NCI-H345 (cell line): ENCODE measurements around the gene TMEM271.
"Not testable (repeated sequence)": the region's sequence is repeated elsewhere in the genome, so short reads cannot be mapped to it uniquely, and the experiment has no call there.

ENCODE experiments used
- DNase-seq: peaks from one replicate; lab custom pipeline; 2025; lab: John Stamatoyannopoulos, UW

The TMEM271 gene

DNA sequence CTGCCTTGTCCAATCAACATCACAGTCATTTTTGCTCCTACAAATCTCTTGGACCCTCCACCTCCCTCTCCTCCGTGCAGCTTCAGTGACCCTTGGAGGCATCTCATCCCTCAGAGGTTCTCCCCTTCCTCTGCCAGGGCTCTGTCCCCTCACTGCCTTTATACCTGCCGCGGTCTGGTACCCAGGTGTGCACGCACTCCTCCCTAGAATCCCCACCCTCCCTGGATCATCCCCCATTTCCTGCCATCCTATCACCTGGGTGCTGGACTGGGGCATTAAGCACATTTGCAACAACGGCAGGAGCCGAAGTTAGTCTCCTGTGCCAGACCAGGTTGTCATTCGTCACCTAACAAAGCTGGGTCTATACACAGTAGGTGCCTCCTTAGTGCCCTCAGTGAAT is 10.1 kb downstream of the TMEM271 start:
- no peak for DNase-seq

- DNase-seq = not testable (repeated sequence)
Observed at GRCh38 chr4:565614-566013, 10.5 kb downstream of the TMEM271 start.

DNA sequence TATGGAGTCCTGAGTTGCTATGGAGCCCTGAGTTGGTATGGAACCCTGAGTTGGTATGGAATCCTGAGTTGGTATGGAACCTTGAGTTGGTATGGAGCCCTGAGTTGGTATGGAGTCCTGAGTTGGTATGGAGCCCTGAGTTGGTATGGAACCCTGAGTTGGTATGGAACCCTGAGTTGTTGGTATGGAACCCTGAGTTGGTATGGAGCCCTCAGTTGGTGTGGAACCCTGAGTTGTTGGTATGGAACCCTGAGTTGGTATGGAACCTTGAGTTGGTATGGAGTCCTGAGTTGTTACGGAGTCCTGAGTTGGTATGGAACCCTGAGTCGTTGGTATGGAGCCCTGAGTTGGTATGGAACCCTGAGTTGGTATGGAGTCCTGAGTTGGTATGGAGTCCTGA is 13.6 kb downstream of the TMEM271 start:
- DNase-seq = not testable (repeated sequence)

- no peak for DNase-seq
Observed at GRCh38 chr4:561426-561825, 14.7 kb downstream of the TMEM271 start.

- no peak for DNase-seq
Observed at GRCh38 chr4:560731-561291, 15.3 kb downstream of the TMEM271 start.

DNA sequence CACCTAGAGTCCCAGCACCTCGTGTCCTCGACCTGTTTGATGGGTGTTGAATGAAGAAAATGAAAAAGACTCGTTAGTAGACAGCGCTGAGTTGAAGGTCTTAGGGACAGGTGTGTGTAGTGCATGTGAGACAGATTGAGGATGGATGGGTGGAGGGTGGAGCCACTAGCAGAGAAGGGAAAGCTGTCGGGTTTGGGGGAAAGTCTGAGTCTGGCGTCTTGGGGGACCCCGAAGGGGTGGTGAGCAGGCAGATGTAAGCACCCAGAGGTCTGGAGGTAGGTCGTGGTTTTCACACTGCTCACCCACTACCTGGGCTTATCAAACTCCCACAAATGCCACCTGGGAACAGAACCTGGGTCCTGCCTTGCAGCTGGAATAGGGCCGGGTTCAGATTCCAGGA is 16.0 kb downstream of the TMEM271 start:
- DNase-seq = no peak

DNA sequence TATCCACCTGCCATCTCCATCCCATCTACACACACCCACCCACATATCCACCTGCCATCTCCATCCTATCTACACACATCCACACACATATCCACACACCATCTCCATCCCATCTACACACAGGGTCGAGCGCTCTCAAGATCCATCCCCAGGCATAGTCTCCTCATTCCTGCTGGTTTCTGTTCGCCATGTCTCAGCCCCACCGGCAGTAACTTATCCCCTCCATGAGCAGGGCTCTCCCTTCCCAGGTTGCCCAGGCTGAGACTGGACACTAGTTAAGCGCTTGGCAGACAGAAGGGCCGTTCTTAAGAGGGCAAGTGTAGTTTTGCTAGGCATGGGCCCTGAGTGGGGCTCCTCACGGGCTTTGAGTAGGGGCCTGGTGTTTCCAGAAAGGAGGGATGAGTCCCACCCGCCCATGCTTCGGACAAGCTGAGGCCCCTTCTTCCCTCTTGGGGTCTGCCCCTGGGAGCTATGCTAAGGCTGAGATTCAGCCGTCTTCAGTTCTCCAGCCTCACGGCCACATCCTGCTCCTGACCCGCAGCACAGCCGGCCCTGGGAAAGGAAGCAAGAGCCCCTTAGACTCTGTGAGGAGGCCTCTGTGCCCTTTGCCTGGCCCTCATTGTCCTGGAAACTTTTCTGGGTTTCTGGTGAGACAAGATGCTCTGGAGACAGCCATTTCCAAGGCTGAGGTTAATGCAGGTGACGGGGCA is 20.4 kb downstream of the TMEM271 start:
- no peak for DNase-seq

DNA sequence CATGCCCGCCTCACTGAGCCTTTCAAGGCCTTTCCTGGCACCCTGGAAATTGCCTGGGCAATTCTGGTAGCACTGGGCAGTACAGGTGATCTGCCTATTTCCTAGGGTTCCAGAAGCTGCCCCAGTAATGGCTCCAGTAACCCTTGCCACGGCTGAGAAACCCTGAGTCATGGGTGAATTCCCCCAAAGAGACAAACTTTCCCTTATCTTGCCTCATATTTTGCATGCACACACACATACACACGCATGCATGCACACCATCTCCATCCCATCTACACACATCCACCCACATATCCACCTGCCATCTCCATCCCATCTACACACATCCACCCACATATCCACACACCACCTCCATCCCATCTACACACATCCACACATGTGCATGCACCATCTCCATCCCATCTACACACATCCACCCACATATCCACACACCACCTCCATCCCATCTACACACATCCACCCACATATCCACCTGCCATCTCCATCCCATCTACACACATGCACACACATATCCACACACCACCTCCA is 21.2 kb downstream of the TMEM271 start:
- DNase-seq = not testable (repeated sequence)

DNA sequence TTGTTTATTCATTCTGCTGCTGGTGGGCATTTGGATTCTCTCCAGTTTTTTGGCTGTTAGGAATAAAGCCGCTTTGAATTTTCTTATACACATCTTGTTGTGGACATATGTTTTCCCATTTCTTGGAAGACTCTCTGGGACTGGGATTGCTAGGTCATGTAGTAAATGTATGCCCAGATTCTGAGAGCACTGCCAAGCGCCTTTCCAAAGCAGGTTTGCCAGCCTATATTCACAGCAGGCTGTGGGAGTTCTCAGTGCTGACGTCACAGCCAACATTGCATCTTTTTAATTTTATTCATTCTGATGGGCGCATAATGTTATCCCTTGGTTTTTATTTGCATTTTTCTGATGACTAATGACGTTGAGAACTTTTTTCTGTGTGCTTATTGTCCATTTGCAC is 24.1 kb downstream of the TMEM271 start:
- DNase-seq = no peak

- not testable (repeated sequence) for DNase-seq
Observed at GRCh38 chr4:550268-550667, 25.8 kb downstream of the TMEM271 start.

- DNase-seq = no peak
Observed at GRCh38 chr4:548976-549375, 27.1 kb downstream of the TMEM271 start.

DNA sequence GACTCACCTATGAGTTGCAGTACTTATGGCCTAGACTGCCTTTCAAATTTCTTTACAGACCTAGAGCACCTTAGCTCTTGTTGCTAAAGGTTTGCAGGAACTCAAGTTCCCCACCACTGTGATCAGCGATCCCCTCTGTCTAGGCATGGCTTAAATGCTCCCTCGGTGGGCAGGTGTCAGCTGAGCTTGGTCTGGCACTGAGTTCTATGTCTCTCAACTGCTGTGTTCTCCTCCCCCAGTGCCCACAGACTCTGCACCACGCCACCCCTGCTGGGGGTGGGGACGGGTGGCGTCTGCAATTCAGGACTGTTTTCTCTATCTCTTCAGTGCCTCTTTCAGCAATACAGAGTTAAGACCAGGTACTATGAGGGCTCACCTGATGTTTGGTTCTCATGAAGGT is 30.5 kb downstream of the TMEM271 start:
- DNase-seq = no peak

DNA sequence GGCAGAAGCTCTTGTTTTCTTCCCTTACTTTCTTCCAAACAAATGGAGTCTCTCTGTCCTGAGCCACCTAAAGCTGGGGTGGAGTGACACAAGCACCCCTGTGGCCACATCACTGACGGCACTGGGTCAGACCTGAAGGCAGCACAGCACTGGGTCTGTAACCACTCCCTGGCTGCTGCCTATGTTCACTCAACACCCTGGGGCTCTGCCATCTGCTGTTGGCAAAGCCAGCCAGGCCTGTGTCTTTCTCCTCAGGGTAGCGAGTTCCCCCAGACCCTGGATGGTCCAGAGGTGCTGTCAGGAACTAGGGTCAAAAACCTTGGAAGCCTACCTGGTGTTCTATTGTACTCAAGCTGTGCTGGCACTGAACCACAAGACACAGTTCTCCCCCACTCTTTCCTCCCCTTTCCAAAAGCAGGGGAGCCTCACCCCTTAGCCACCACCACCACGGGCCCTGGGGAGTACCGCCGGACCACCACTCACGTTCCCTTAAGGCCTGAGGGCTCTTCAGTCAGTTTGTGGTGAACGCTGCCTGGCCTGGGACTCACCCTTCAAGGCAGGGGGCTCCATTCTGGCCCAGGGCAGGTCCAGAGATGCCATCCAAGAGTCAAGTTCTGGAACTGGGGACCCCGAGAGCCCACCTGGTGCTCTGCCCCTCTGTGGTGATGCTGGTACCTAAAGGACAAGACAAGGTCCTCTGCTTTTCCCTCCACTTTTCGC is 31.5 kb downstream of the TMEM271 start:
- DNase-seq = no peak

GRCh38 chr4:541271-541670 is 34.8 kb downstream of the TMEM271 start:
- DNase-seq = no peak

DNA sequence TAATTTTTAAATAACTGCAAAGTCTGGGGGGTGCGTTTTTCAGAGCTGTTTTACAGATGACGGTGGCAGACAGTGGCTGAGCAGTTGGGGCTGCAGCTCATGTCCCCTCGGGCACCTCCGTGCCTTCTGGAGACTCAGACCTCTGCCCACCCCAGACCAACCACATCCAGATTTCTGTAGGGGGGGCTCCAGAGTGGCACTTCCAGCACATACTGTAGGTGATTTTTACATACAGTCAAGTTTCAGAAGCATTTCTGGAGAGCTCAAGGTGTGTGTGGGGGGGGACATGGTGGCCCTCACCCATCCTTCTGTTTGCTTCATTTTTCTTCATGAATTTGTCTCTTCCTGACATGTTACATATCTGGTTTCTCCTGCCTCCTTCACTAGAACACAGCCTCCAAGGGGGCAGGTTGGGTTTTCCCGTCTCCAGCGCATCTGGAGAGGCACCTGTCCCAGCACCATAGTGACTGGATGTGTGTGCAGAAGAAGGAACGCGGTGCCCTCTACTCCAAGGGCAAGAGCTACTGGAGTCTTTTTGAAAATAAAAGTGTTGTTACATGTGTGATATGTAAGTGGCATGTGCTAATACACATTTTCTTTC is 37.5 kb downstream of the TMEM271 start:
- no peak for DNase-seq

DNA sequence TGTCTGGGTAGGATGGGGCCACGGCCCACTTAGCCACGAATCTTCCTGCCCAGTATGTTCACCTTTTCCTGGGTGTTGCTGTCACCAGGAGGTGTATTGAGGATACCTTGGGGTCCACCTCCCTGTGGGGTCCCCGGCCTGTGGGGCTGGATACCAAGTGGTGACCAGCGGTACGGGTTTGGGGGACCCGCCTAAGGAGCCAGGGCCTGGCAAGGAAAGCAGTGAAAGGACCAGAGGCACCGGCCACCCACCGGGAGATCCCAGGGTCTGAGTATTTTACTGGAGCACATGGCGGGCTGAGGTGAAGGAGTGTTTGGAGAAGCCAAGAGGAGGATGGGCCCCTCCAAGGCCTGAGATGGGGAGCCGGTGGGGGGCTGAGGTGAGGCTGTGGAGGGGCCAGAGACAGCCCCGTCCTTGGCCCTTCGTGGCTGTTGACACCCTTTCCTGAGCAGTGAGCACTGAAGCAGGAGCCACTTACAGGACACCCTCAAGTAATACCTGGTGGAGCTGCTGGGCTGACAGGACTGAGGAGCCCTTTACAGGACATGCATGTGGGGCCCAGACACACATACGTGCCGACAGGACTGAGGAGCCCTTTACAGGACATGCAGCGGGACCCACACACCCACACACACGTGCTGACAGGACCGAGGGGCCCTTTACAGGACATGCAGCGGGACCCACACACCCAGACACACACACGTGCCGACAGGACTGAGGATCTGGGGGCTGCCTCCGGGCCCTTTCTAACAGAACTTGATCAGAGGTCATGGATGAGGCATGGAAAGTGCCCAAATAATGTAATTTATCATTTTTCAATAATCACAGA is 38.4 kb downstream of the TMEM271 start:
- DNase-seq = no peak

DNA sequence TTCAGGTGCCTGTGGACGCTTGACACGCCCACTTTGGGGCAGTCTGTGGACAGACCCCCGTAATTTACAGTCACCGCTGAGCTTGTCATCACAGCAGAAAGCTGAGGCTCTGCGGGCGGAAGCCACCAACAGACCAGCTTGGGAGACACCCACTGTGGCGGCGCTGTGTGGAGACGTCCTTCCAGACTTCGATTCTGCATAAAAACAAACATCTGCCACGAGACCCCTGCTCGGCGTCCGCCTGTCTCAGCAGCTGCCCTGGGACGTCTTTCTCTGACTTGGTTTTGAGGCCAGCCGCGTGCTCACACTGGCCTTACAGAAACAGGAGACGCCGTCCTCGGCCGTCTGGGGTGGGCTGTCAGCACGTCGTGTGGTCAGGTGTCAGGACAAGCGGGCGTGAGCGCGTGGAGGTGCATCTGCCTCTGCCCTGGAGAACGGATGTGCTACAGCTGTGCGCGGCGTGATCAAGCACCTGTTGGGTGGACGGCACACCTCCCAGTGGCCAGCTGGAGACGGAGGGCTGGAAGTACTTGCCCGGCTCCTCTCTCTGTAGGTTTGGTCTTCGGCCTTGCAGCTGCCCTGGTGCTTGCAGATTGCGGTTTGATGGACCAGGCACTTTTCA is 39.6 kb downstream of the TMEM271 start:
- no peak for DNase-seq

DNA sequence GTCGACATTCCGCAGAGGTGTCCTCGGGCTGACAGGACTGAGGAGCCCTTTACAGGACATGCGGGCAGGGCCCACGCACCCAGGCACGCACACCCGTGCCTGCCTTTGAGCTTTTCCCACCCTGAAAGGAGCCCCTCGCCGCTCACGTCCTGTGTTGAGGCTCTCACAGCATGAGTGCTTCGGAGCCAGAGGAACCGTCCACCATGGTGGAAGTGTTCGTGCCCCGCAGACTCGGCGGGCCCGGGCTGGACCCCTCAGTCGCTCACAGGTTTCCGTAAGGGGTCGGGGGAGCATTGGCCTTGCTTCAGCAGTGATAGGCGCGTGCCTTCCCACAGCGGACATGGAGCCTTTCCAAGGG is 40.2 kb downstream of the TMEM271 start:
- DNase-seq = no peak

DNA sequence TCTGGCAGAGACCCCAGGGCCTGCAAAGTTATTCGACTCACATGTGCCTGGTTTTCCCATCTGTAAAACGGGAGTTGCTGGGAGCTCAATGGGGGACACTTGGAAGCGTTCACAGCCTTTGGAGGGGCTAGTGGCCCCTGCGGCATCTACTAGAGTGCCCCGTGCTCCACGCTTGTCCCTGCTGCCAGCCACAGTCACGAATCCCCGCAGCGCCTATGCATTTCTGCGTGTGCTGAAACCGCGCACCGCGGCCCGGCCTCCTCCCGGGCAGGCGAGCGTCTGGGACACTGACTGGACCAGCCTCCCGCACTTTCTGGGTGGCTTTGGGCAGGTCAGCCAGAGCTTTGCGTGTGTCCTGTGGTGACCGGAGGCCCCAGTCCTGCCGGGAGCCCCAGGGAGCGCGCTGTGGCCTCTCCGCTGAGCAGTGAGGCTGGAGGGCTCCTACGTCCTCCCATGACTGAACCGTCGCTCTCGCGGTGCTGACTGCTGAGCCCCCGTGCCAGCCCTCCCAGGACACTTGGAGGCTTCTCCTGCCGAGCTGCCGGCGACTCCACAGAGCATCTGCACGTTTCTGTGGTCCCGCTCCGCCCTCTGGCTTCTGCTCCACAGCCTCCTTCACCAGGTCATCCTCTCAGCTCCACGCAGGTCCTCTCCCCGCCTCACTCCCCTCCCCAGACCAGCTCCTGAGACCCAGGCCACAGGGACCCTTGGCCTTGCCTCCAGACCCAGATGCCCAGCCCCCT is 40.7 kb downstream of the TMEM271 start:
- no peak for DNase-seq

- no peak for DNase-seq
Observed at GRCh38 chr4:534576-535151, 41.4 kb downstream of the TMEM271 start.
